Heart left ventricle (tissue), 16 donors: Measurements from ENCODE around the gene CLEC16A. TPM values are rescaled to one million over a fixed set of nuclear protein-coding genes. Genes with fewer than 3 reads are reported as not detected.

Experiments
- ATAC-seq, 4 donors: fragments of 200-7000 bp; cut with Tn5 transposase; one replicate each; pipeline ENCODE4 v1.9.1; 2020 to 2022; ENCODE audit warnings: moderate library complexity in 4 of 4, mild to moderate bottlenecking in 3 of 4, moderate number of reproducible peaks in 1 of 4
- DNase-seq, 5 donors: peaks; one replicate each; pipeline ENCODE4 v3.0.0-alpha.2; 2020
- H3K27ac ChIP-seq, 12 donors: fragments of 200-600 bp; sonication (generic) in 4 of 12; one replicate each; pipeline versions ENCODE4 v1.5.0 to v1.8.0; 2016 to 2022; ENCODE audit warnings: mild to moderate bottlenecking in 2 of 12
- H3K27me3 ChIP-seq, 9 donors: fragments of 200-600 bp; sonication (generic) in 2 of 9; one replicate each; pipeline versions ENCODE4 v1.5.1 to v1.8.0; 2016 to 2022; ENCODE audit warnings: mild to moderate bottlenecking in 3 of 9
- H3K36me3 ChIP-seq, 9 donors: fragments of 200-600 bp; sonication (generic) in 2 of 9; one replicate each; pipeline versions ENCODE4 v1.5.0 to v1.8.0; 2018 to 2022; ENCODE audit warnings: mild to moderate bottlenecking in 2 of 9
- H3K4me1 ChIP-seq, 12 donors: fragments of 200-600 bp; sonication (generic) in 4 of 12; one replicate each; pipeline versions ENCODE4 v1.5.0 to v1.8.0; 2016 to 2022; ENCODE audit warnings: mild to moderate bottlenecking in 3 of 12
- H3K4me3 ChIP-seq, 12 donors: fragments of 200-600 bp; sonication (generic) in 4 of 12; one replicate each; pipeline versions ENCODE4 v1.5.0 to v1.8.0; 2017 to 2022; ENCODE audit warnings: mild to moderate bottlenecking in 9 of 12, moderate library complexity in 4 of 12
- H3K9me3 ChIP-seq, 12 donors: fragments of 200-600 bp; sonication (generic) in 4 of 12; one replicate each; pipeline versions ENCODE4 v1.5.0 to v1.8.0; 2016 to 2022; ENCODE audit warnings: mild to moderate bottlenecking in 1 of 12
- POLR2A ChIP-seq, 2 donors: fragments of 450-650 bp; IDR thresholded peaks; one replicate each; pipeline ENCODE4 v1.6.1; 2017; ENCODE audit warnings: antibody characterized with exemption in 2 of 2, mild to moderate bottlenecking in 2 of 2, moderate library complexity in 2 of 2
- WGBS, 4 donors: extraction: QIAGEN DNeasy Blood & Tissue Kit in 2 of 4; methylation state at CpG; one replicate each; pipeline versions ENCODE4 v1.1.5 to v1.1.7; 2013 to 2018; 5-methylcytosine and 5-hydroxymethylcytosine counted together
- intact Hi-C, 10 donors: fragments of 100-400 bp; cut with DNase I; formaldehyde crosslinking; loops; one replicate each; pipeline versions ENCODE4 v1.11.1 to v1.14.2; 2022
- long read RNA-seq, 3 donors: library from polyadenylated mRNA; unstranded; transcript quantifications; one replicate each; pipeline ENCODE4 v2.0.0, GENCODE V29; 2020 to 2021
- polyA plus RNA-seq, 2 donors: library from polyadenylated mRNA; stranded (reverse); fragments of 200-250 nt; gene quantifications; one replicate each; pipeline ENCODE4 v1.2.3, GENCODE V29; 2013
- total RNA-seq, 9 donors: library from RNA; depleted of rRNA in 2 of 9; stranded (reverse); fragments of >200 nt in 2 of 9; fragmentation: NEBNext Ultra II Directional in 3 of 9; extraction: Animal tissue kit (Norgen Biotek cat#: 25700) in 3 of 9; gene quantifications; one replicate each; pipeline versions ENCODE4 v1.1.0 to v1.2.4, GENCODE V29; 2016 to 2023
- TF ChIP-seq, protein P1 (sequence below), 12 donors: fragments of 200-600 bp; sonication (generic) in 4 of 12; IDR thresholded peaks; one replicate each; pipeline versions ENCODE4 v1.5.0 to v1.8.0; 2018 to 2022; ENCODE audit warnings: antibody characterized with exemption in 12 of 12, mild to moderate bottlenecking in 5 of 12
- donor health status: ischemic (EF 13 %, LVEDD 7.1; RV severe dilation, severe dysfunction).
- donor health status: healthy with polysubstance abuse.
- donor health status: DM: no; HTN: yes; CAD: no.
- donor health status: DM: no; HTN: no; CAD: no.
- donor health status: ischemic (EF 25% LVEDD 6.9; RV normal size, moderate dysfunction).
- donor health status: ischemic (EF 25% LVEDD 5.7; RV mildly dilated, moderate dysfunction).
- donor health status: healthy.
- donor health status: DM: yes; HTN: yes; CAD: no.
- donor health status: ischemic (EF 35%, LVEDD 5.7; RV mildly dilated, moderate dysfunction).
- donor health status: nonischemic (EF 11% LVEDD 7.7; RV severe dilation, severe dysfunction).
- donor health status: DM: yes; HTN: yes; CAD: no.
- donor health status: PGD.
- donor health status: ischemic (EF 29% LVEDD 5.4; RV normal size, mild dysfunction).
- donor health status: nonischemic (EF 23%, LVEDD 6.1; RV moderate dilation, normal function).

The CLEC16A gene, protein sequence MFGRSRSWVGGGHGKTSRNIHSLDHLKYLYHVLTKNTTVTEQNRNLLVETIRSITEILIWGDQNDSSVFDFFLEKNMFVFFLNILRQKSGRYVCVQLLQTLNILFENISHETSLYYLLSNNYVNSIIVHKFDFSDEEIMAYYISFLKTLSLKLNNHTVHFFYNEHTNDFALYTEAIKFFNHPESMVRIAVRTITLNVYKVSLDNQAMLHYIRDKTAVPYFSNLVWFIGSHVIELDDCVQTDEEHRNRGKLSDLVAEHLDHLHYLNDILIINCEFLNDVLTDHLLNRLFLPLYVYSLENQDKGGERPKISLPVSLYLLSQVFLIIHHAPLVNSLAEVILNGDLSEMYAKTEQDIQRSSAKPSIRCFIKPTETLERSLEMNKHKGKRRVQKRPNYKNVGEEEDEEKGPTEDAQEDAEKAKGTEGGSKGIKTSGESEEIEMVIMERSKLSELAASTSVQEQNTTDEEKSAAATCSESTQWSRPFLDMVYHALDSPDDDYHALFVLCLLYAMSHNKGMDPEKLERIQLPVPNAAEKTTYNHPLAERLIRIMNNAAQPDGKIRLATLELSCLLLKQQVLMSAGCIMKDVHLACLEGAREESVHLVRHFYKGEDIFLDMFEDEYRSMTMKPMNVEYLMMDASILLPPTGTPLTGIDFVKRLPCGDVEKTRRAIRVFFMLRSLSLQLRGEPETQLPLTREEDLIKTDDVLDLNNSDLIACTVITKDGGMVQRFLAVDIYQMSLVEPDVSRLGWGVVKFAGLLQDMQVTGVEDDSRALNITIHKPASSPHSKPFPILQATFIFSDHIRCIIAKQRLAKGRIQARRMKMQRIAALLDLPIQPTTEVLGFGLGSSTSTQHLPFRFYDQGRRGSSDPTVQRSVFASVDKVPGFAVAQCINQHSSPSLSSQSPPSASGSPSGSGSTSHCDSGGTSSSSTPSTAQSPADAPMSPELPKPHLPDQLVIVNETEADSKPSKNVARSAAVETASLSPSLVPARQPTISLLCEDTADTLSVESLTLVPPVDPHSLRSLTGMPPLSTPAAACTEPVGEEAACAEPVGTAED
- total RNA-seq: 10 to 100 TPM; 20.3 to 41.1 (median 23.7) TPM
- 10 to 100 TPM; 13.8 to 28.5 TPM for polyA plus RNA-seq
- long read RNA-seq, donor 1, partial matches to known transcripts: 15 of 18 reads
- long read RNA-seq, donor 1, other reads (novel, unspliced or antisense): 3 of 18 reads
- long read RNA-seq, donor 2, partial matches to known transcripts: 28 of 32 reads
- long read RNA-seq, donor 2, other reads (novel, unspliced or antisense): 2 of 32 reads
- long read RNA-seq, donor 3, partial matches to known transcripts: 8 of 38 reads
- long read RNA-seq, donor 3, other reads (novel, unspliced or antisense): 30 of 38 reads

DNA sequence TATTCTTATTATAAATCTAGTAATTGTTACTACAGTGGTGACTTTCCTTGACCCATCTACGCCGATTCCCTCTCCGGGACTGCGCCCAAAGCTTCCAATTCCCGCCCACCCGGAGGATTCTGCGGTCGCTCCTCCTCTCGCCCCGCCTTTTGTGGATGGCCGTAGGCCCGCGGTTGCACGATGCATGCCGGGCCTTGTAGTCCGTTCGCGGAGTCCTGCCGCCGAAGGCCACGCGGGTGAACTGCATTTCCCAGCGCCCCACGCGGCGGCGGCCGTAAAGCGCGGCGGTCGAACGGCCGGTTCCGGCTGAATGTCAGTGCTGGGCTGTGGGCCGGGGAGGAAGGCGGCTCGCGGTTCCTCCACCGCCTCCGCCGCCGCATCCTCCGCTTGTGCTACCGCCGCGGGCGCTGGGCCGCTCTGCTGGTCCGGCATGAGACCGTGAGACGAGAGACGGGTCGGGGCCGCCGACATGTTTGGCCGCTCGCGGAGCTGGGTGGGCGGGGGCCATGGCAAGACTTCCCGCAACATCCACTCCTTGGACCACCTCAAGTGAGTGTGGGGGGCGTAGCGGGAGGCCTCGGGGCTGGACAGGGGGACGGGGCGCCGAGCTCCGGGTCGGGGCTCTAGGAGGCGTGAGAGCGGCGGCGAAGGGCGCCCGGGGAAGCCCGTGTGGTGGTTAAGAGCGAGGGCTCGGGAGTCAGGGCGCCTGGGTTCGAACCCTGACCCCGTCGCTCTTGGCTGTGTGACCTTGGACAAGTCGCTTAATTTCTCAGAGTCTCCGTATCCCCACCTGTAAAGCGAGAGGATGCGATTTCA is at the start of gene CLEC16A:
TSS of gene CLEC16A (plus strand) at position 316 of the 816 bp plus-strand sequence. CDS start at position 470, 154 bp downstream.
- whole genome bisulfite sequencing, 4 donors: 1% methylated on average over 68 to 86 of the region's 86 CpGs
- H3K27me3 ChIP-seq: no peaks in the 10 kb centered on the region
- peak within 1 kb of the TSS; percentile 63 to 99 (median 89) for H3K4me3 ChIP-seq
- DNase-seq (peak; percentile 98 to 99 (median 99)), ATAC-seq (peak; percentile 84 to 91 (median 87))
- TF ChIP-seq, protein P1, sequence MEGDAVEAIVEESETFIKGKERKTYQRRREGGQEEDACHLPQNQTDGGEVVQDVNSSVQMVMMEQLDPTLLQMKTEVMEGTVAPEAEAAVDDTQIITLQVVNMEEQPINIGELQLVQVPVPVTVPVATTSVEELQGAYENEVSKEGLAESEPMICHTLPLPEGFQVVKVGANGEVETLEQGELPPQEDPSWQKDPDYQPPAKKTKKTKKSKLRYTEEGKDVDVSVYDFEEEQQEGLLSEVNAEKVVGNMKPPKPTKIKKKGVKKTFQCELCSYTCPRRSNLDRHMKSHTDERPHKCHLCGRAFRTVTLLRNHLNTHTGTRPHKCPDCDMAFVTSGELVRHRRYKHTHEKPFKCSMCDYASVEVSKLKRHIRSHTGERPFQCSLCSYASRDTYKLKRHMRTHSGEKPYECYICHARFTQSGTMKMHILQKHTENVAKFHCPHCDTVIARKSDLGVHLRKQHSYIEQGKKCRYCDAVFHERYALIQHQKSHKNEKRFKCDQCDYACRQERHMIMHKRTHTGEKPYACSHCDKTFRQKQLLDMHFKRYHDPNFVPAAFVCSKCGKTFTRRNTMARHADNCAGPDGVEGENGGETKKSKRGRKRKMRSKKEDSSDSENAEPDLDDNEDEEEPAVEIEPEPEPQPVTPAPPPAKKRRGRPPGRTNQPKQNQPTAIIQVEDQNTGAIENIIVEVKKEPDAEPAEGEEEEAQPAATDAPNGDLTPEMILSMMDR (IDR thresholded peaks at IDR 0.05): peak in 2 of 12 donors; percentile 5 to 13
- peak; percentile 50 to 93 for TF ChIP-seq POLR2A (IDR thresholded peaks at IDR 0.05)
- peaks cover 0 to under 1% (median 0%) of the 10 kb centered on the region in 9 donors for H3K36me3 ChIP-seq
- H3K27ac ChIP-seq: peak within 1 kb of the TSS in 11 of 12 donors; percentile 54 to 96 (median 84)
- intact Hi-C loops: loop anchor here in 1 of 10 donors (5.0 kb wide), 1 partner anchor 853 kb away; the partner anchor contains the start of gene ZC3H7A
- H3K9me3 ChIP-seq: no peaks in the 10 kb centered on the region
- H3K4me1 ChIP-seq: peaks cover 8 to 64% (median 46%) of the 10 kb centered on the region in 12 donors

DNA sequence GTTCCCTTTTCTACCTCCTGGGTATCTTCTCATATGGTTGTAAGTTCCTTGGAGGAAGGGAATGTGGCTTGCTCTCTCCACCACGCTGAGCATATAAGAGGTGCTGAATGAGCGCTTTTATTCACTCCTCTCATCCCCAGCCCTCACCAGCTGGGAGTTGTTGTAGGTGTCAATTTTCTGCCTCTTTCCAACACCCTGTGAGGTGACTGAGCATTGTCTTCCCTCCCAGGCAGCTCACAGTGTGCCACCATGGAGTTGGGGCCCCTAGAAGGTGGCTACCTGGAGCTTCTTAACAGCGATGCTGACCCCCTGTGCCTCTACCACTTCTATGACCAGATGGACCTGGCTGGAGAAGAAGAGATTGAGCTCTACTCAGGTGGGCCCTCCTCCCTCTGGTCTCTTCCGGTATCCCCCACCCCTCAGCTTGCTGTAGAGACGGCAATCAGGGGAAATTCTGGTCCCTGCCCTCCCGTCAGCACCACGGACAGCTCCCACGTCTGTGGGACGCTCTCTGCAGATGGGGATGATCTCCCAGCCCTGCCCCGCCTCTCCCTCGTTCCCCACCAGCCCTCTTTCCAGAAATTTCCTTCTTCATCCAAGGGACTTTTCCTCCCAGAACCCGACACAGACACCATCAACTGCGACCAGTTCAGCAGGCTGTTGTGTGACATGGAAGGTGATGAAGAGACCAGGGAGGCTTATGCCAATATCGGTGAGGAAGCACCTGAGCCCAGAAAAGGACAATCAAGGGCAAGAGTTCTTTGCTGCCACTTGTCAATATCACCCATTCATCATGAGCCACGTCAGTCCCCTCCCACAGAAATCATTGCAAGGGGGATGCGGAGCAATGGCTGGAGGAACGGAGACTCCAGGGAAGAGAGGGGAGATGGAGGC is 49.1 kb upstream of the CLEC16A start:
- 38 to 46% (median 41%) methylated on average over 17 of the region's 17 CpGs for WGBS, 4 donors
- H3K4me1 ChIP-seq: peaks cover 0 to 74% (median 0%) of the 10 kb centered on the region in 12 donors
- H3K9me3 ChIP-seq: no peaks in the 10 kb centered on the region
- ATAC-seq (peak in 3 of 4 donors; percentile 47 to 71 (median 53)), DNase-seq (peak in 3 of 5 donors; percentile 48 to 60 (median 55))
- TF ChIP-seq POLR2A (IDR thresholded peaks at IDR 0.05): no peak
- TF ChIP-seq, protein P1 (IDR thresholded peaks at IDR 0.05): no peak
- H3K36me3 ChIP-seq: peaks cover 0 to 69% (median 10%) of the 10 kb centered on the region in 9 donors
- intact Hi-C loops: no loop called here
- H3K27ac ChIP-seq: peak overlapping the region in 1 of 12 donors; percentile 73
- no peaks in the 10 kb centered on the region for H3K27me3 ChIP-seq
- H3K4me3 ChIP-seq: no peak overlapping the region

DNA sequence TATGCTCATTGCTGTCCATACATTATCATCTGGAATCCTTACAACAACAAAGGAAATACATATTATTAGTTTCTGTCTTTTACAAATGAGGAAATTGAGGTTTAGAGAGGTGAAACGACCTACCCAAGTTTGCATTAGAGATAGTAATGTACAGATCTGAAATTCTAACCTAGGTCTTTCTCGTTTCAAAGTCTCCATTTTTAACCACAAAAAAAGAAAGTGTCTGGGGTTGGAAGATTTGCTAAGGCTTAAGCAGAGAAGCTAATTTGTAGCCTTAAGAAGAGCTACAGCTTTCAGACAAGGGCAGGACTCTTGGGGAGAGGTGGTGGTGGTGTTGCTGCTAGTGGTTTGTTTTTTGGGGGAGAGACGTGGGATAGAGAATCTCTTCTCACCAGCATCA is 48.2 kb upstream of the CLEC16A start:
- Histone ChIP-seq H3K9me3 (no peaks in the 10 kb centered on the region), H3K4me3 (no peak overlapping the region), H3K27me3 (no peaks in the 10 kb centered on the region), H3K27ac (peak overlapping the region in 2 of 12 donors; percentile 13 to 73), H3K4me1 (peaks cover 0 to 65% (median 0%) of the 10 kb centered on the region in 12 donors), H3K36me3 (peaks cover 0 to 74% (median 10%) of the 10 kb centered on the region in 9 donors)
- TF ChIP-seq, protein P1 (IDR thresholded peaks at IDR 0.05): no peak
- no peak for TF ChIP-seq POLR2A (IDR thresholded peaks at IDR 0.05)
- no peak for DNase-seq
- 65 to 73% (median 69%) methylated on average over 3 of the region's 3 CpGs for WGBS, 4 donors
- intact Hi-C loops: no loop called here
- no peak for ATAC-seq
